GM21390 (cell line): ENCODE data around the gene IL10RA.

Experiments
- ATAC-seq: cut with Tn5 transposase; IDR thresholded peaks from one replicate; pipeline ENCODE4 v1.9.1; 2021; ENCODE audit not compliant: unreplicated experiment

IL10RA gene

GRCh38 chr11:118042796-118043195, 56.6 kb downstream of the IL10RA start:
- ATAC-seq: no peak

GRCh38 chr11:118045191-118045590, 59.0 kb downstream of the IL10RA start:
- no peak for ATAC-seq

- ATAC-seq: no peak
These were observed 60.1 kb downstream of the IL10RA start for GRCh38 chr11:118046051-118046963.

GRCh38 chr11:118046964-118047700, 60.9 kb downstream of the IL10RA start:
- ATAC-seq: no peak

- ATAC-seq: no peak
These were observed 61.6 kb downstream of the IL10RA start for GRCh38 chr11:118047749-118048148.

GRCh38 chr11:118048472-118049370, 62.5 kb downstream of the IL10RA start:
- no peak for ATAC-seq

- ATAC-seq: no peak
These were observed 63.6 kb downstream of the IL10RA start for GRCh38 chr11:118049771-118050170.

- ATAC-seq: no peak
These were observed 64.2 kb downstream of the IL10RA start for GRCh38 chr11:118050208-118050891.
